ENCODE results near the gene RAP1B. TPM values are rescaled to one million over a fixed set of nuclear protein-coding genes. Genes with fewer than 3 reads are reported as not detected.

RAP1B gene
- total and polyA plus RNA-seq, 9 of the 15 experiments (the other 6 are each of a cell fraction or from before 2014, with no cell fraction given), result 107 to 309 (median 170) TPM

GRCh38 chr12:68686262-68686594 is 75.5 kb downstream of the RAP1B start:
- DNase-seq (ENCODE audit: extremely low read depth in 1 of 4, low spot score in 3 of 4), result no peak
- BruUV-seq (replicated peaks), result TSS peak; percentile 88
- POLR2A ChIA-PET, result interaction anchor here (0.6 to 1.4 kb wide), 5 partner anchors 9 to 63 kb away, joined by 3 to 5 read pairs (median 4); partner anchors contain the start of gene SLC35E3
- Histone ChIP-seq H3K4me3 (peak overlapping the region; percentile 85), H3K9me3 (replicated peaks; ENCODE audit: control insufficient read depth, insufficient read depth, low read depth, low read length) (no peaks in the 10 kb centered on the region), H4K20me1 (replicated peaks; ENCODE audit: control insufficient read depth, insufficient read depth, low read length) (no peaks in the 10 kb centered on the region), H3K9me1 (ENCODE audit: control insufficient read depth, insufficient read depth, low read length) (no peaks in the 10 kb centered on the region), H3K27ac (ENCODE audit: extremely low read depth, low read depth, low read length) (peak overlapping the region; percentile 98), H3K4me1 (replicated peaks in 1 of 2; ENCODE audit: control insufficient read depth in 2 of 2, insufficient read depth in 2 of 2, low read length in 2 of 2) (peaks cover 5 to 14% of the 10 kb centered on the region in 2 experiments; a peak in 3 of 5 replicates), H2AFZ (ENCODE audit: low read depth, low read length) (peak overlapping the region; percentile 67), H3K4me2 (ENCODE audit: insufficient read depth, low read length) (peak overlapping the region; percentile 98), H3K27me3 (ENCODE audit: control insufficient read depth in 2 of 2, insufficient read depth in 2 of 2, low read length in 2 of 2) (no peaks in the 10 kb centered on the region), H3K79me2 (ENCODE audit: control insufficient read depth, insufficient read depth, low read length) (peaks cover 44% of the 10 kb centered on the region), H3K9ac (ENCODE audit: insufficient read depth in 1 of 2, low read depth in 2 of 2, low read length in 2 of 2) (peak overlapping the region; percentile 99; a peak in 3 of 4 replicates), H3K36me3 (ENCODE audit: control insufficient read depth, insufficient read depth, low read length) (peaks cover 30% of the 10 kb centered on the region)
- CTCF ChIA-PET (ENCODE audit: low intra/inter-chr PET ratio), result no interaction called here
- intact Hi-C loops (cut with micrococcal nuclease) (loop anchor here (2.0 kb wide), 1 partner anchor 75 kb away; the partner anchor contains the start of gene RAP1B), in situ Hi-C loops (cut with MboI) (no loop called here)
- FAIRE-seq, result no peak
- no peak for ATAC-seq
- 3% methylated on average over 3 of the region's 3 CpGs for WGBS (ENCODE audit: insufficient coverage, low coverage, missing lambda C conversion rate)
- no peak for TF ChIP-seq NR1H2 (CRISPR knock-in tag; IDR thresholded peaks at IDR 0.05)
- peak; percentile 45; the same call in 1 of the 2 replicates for TF ChIP-seq SMARCC2 (IDR thresholded peaks at IDR 0.05; ENCODE audit: low read depth)
- TF ChIP-seq TCF7 (IDR thresholded peaks at IDR 0.05; ENCODE audit: borderline replicate concordance), result 0 out of 2 replicates have a peak, but pooled peaks have one; percentile 2
- TF ChIP-seq BRD4 (IDR thresholded peaks at IDR 0.05), result peak; percentile 73; the same call in 1 of the 2 replicates
- peak; percentile 34; the same call in 1 of the 2 replicates for TF ChIP-seq GATAD2A (IDR thresholded peaks at IDR 0.05)
- TF ChIP-seq ZNF316 (IDR thresholded peaks at IDR 0.05), result peak; percentile 25; the same call in 1 of the 2 replicates
- no peak for TF ChIP-seq ZNF449 (CRISPR knock-in tag; IDR thresholded peaks at IDR 0.05)
- peak; percentile 61 for TF ChIP-seq BRD9 (IDR thresholded peaks at IDR 0.05; ENCODE audit: low read depth, partially characterized antibody)
- 0 out of 2 replicates have a peak, but pooled peaks have one; percentile 52 for TF ChIP-seq LEF1 (IDR thresholded peaks at IDR 0.05)
- TF ChIP-seq CHD4 (IDR thresholded peaks at IDR 0.05; ENCODE audit: insufficient read depth, insufficient replicate concordance, low read depth, low read length, poor library complexity, severe bottlenecking), result peak; percentile 54

Measured in K562 (cell line).